Transverse colon (tissue), 4 donors: Measurements from ENCODE around the gene CDC5L. TPM values are rescaled to one million over a fixed set of nuclear protein-coding genes. Genes with fewer than 3 reads are reported as not detected.

Experiments
- DNase-seq: peaks from one replicate; pipeline ENCODE4 v3.0.0-alpha.2; 2019
- H3K27ac ChIP-seq, 4 donors: fragments of 200-600 bp; sonication (generic); 2 replicates each; pipeline ENCODE4 v1.5.1; 2016 to 2018; ENCODE audit warnings: inconsistent platforms in 4 of 4
- H3K27me3 ChIP-seq: fragments of 200-600 bp; sonication (generic); 2 replicates; pipeline ENCODE4 v1.5.1; 2017; ENCODE audit warnings: inconsistent platforms
- H3K36me3 ChIP-seq, 4 donors: fragments of 200-600 bp; sonication (generic); 2 replicates each; pipeline ENCODE4 v1.5.1; 2017 to 2019; ENCODE audit warnings: inconsistent platforms in 4 of 4
- H3K4me1 ChIP-seq, 4 donors: fragments of 200-600 bp; sonication (generic); 2 replicates each; pipeline ENCODE4 v1.5.1; 2017 to 2020; ENCODE audit warnings: inconsistent platforms in 4 of 4
- H3K4me3 ChIP-seq, 4 donors: fragments of 200-600 bp; sonication (generic); 1 replicate in 1 of 4; 2 replicates in 3 of 4; pipeline versions ENCODE4 v1.5.1 to v1.6.1; 2017 to 2019; ENCODE audit warnings: inconsistent platforms in 4 of 4
- H3K9me3 ChIP-seq, 2 donors: fragments of 200-600 bp; sonication (generic); 2 replicates each; pipeline ENCODE4 v1.5.1; 2017 to 2019; ENCODE audit warnings: inconsistent platforms in 2 of 2
- EP300 ChIP-seq: sonication (generic); formaldehyde crosslinking; IDR thresholded peaks from one replicate; pipeline ENCODE4 v1.6.1; 2017; ENCODE audit warnings: antibody characterized with exemption, low read depth
- POLR2A ChIP-seq: fragments of 450-650 bp; IDR thresholded peaks from one replicate; pipeline ENCODE4 v1.6.1; 2016; ENCODE audit warnings: antibody characterized with exemption, mild to moderate bottlenecking, moderate library complexity
- POLR2AphosphoS5 ChIP-seq, 3 donors: sonication (generic); formaldehyde crosslinking; IDR thresholded peaks; one replicate each; pipeline ENCODE4 v1.6.1; 2016; ENCODE audit warnings: antibody characterized with exemption in 3 of 3
- WGBS, 2 donors: methylation state at CpG; one replicate each; pipeline ENCODE4 v1.1.5; 2018; ENCODE audit warnings: low coverage in 1 of 2; 5-methylcytosine and 5-hydroxymethylcytosine counted together
- in situ Hi-C, 4 donors: fragments of 200-750 bp; cut with MboI; loops; one replicate each; pipeline versions ENCODE4 v1.15.0 to v1.15.1; 2017; ENCODE audit warnings: low sequenced_read_pairs in 3 of 4, low pct_ligation_motif_present in 1 of 4, low pct_unique_long_range_greater_than_20kb in 1 of 4
- intact Hi-C: fragments of 100-400 bp; cut with DNase I; formaldehyde crosslinking; loops from one replicate; pipeline ENCODE4 v1.15.1; 2023; ENCODE audit warnings: low total_unique reads
- total RNA-seq, 4 donors: library from RNA; depleted of rRNA; stranded (reverse); fragments of >200 nt; gene quantifications; one replicate each; pipeline ENCODE4 v1.1.0, GENCODE V29; 2016
- TF ChIP-seq, protein P1 (sequence below), 5 experiments: fragments of 200-600 bp in 3 of 5; fragments of 450-650 bp in 2 of 5; sonication (generic) in 3 of 5; IDR thresholded peaks; 1 replicate in 2 of 5; 2 replicates in 3 of 5; pipeline ENCODE4 v1.5.1; 2016 to 2017; ENCODE audit warnings: antibody characterized with exemption in 5 of 5, inconsistent platforms in 3 of 5, mild to moderate bottlenecking in 2 of 5, moderate library complexity in 1 of 5

The CDC5L gene
- total RNA-seq, 4 donors from 2014 or later: 8.2 to 49.6 (median 15.2) TPM

- Histone ChIP-seq H3K9me3 (no peaks in the 10 kb centered on the region), H3K4me1 (peaks cover 0 to 6% (median 0%) of the 10 kb centered on the region in 4 donors), H3K27me3 (peaks cover 44% of the 10 kb centered on the region), H3K4me3 (no peak overlapping the region), H3K27ac (no peak overlapping the region), H3K36me3 (no peaks in the 10 kb centered on the region)
- intact Hi-C loops (loop anchor here (10.0 kb wide), 1 partner anchor 65 kb away; the partner anchor contains the start of gene TMEM151B), in situ Hi-C loops (loop anchor here in 2 of 4 donors (10.0 to 25.0 kb wide), 2 partner anchors 75 to 178 kb away; partner anchors contain the start of genes CAPN11 (in 2 of the 2) and NFKBIE (in 1 of the 2))
- 61 to 83% methylated on average over 1 to 7 of the region's 7 CpGs for WGBS, 2 donors
- TF ChIP-seq, protein P1, sequence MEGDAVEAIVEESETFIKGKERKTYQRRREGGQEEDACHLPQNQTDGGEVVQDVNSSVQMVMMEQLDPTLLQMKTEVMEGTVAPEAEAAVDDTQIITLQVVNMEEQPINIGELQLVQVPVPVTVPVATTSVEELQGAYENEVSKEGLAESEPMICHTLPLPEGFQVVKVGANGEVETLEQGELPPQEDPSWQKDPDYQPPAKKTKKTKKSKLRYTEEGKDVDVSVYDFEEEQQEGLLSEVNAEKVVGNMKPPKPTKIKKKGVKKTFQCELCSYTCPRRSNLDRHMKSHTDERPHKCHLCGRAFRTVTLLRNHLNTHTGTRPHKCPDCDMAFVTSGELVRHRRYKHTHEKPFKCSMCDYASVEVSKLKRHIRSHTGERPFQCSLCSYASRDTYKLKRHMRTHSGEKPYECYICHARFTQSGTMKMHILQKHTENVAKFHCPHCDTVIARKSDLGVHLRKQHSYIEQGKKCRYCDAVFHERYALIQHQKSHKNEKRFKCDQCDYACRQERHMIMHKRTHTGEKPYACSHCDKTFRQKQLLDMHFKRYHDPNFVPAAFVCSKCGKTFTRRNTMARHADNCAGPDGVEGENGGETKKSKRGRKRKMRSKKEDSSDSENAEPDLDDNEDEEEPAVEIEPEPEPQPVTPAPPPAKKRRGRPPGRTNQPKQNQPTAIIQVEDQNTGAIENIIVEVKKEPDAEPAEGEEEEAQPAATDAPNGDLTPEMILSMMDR (IDR thresholded peaks at IDR 0.05): no peak
- TF ChIP-seq POLR2A: no peak
- no peak for TF ChIP-seq EP300
- TF ChIP-seq POLR2AphosphoS5 (IDR thresholded peaks at IDR 0.05): no peak
- no peak for DNase-seq
Observed at GRCh38 chr6:44339763-44340625, 47.5 kb upstream of the CDC5L start.

DNA sequence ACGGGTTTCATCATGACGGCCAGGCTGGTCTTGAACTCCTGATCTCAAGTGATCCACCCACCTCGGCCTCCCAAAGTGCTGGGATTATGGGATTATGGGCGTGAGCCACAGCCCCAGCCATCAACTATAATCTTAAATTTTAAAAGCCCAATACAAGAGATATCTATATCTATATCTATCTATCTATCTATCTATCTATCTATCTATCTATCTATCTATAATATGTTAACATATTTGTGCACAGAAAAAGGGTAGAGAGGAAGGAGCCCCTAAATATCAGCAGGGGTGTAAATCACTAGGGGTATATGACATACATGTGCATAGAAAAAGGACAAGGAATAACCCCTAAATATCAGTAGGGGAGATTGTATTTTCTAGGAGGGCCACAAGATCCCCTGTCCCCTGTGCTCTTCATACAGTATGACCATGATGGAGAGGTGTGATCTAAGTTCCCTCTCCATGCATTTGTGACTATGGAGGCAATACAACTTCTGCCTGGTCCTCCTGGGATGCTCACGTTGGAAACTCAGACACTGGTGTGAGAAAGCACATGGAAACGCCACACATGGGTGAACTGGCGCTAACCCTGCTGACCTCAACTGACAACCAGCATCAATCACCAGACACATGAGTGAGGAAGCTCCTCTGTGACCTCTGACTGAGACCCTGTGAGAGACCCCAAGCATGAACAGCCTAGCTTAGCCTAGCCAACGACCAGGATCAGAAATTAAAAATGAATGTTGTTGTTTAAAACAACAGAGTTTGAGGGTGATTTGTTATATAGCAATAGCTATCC lies 46.2 kb upstream of the CDC5L start:
- Histone ChIP-seq H3K36me3 (no peaks in the 10 kb centered on the region), H3K27ac (no peak overlapping the region), H3K9me3 (no peaks in the 10 kb centered on the region), H3K27me3 (peaks cover 54% of the 10 kb centered on the region), H3K4me3 (no peak overlapping the region), H3K4me1 (peaks cover 0 to 6% (median 0%) of the 10 kb centered on the region in 4 donors)
- TF ChIP-seq POLR2A: no peak
- TF ChIP-seq EP300: no peak
- no peak for TF ChIP-seq POLR2AphosphoS5 (IDR thresholded peaks at IDR 0.05)
- TF ChIP-seq, protein P1 (IDR thresholded peaks at IDR 0.05): no peak
- DNase-seq: no peak
- in situ Hi-C loops (loop anchor here in 2 of 4 donors (25.0 kb wide), 1 partner anchor 179 kb away; the partner anchor contains the start of gene CAPN11 (in 2 of the 2)), intact Hi-C loops (no loop called here)
- 59 to 64% methylated on average over 6 to 8 of the region's 8 CpGs for WGBS, 2 donors

DNA sequence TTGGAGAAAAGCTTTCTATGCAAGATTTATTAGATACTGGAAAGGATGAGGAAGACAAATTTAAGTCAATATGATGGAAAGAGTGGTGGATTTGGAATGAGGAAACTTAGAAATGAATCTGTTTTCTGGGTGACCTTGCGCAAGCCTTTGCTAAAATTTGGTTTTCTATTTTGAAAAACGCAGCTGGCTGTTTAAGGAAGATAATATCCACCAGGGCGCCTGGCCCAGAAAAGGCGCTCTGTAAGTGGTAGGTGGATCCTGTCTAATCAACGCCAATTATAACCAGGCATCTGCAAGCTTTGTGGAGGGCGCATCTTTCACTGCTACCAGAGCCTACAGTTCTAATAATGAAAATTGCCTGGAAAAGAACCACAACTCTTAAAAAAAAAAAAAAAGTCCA lies 45.5 kb upstream of the CDC5L start:
- in situ Hi-C loops (loop anchor here in 2 of 4 donors (25.0 kb wide), 1 partner anchor 180 kb away; the partner anchor contains the start of gene CAPN11 (in 2 of the 2)), intact Hi-C loops (no loop called here)
- no peak for DNase-seq
- Histone ChIP-seq H3K9me3 (no peaks in the 10 kb centered on the region), H3K36me3 (no peaks in the 10 kb centered on the region), H3K27ac (no peak overlapping the region), H3K4me1 (peaks cover 0 to 6% (median 0%) of the 10 kb centered on the region in 4 donors), H3K27me3 (peaks cover 55% of the 10 kb centered on the region), H3K4me3 (peak overlapping the region in 1 of 4 donors; percentile 39)
- TF ChIP-seq POLR2A (no peak), EP300 (no peak), POLR2AphosphoS5 (IDR thresholded peaks at IDR 0.05) (no peak)
- TF ChIP-seq, protein P1 (IDR thresholded peaks at IDR 0.05): no peak
- WGBS, 2 donors: 22 to 31% methylated on average over 4 to 6 of the region's 6 CpGs
